NCI-H2171 treated with DMSO at 0.1 percent for 48 hours (cell line): ENCODE data around the gene RNF39.
"Not testable (repeated sequence)": the region's sequence is repeated elsewhere in the genome, so short reads cannot be mapped to it uniquely, and the experiment has no call there.

Experiments used
- DNase-seq: peaks from one replicate; lab custom pipeline; 2025; lab: John Stamatoyannopoulos, UW

Gene RNF39

DNA sequence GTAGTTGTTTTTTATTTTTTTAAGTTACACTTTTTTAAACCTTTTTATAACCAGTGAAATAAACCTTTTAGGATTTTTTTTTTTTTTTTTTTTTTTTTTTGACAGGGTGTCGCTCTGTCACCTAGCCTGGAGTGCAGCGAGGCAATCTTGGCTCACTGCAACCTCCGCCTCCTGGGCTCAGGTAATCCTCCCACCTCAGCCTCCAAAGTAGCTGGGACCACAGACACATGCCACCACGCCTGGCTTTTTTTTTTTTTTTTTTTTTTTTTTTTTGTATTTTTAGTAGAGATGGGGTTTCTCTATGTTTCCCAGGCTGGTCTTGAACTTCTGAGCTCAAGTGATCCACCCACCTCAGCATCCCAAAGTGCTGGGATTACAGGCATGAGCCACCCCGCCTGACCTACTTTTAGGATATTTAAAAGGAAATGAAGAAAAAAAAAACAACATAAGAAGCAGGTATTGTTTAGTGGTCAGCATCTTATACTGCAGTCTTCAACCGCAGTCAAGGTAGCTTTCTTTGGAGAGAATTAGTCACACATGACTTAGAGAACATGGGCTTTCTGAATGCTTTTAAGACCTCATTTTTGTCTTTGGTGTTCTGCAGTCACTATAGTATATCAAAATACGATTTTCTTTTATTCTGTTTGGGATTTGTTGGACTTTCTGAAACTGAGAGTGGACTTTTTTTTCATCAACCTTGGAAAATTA, 12.9 kb downstream of the RNF39 start:
- DNase-seq, result no peak

DNA sequence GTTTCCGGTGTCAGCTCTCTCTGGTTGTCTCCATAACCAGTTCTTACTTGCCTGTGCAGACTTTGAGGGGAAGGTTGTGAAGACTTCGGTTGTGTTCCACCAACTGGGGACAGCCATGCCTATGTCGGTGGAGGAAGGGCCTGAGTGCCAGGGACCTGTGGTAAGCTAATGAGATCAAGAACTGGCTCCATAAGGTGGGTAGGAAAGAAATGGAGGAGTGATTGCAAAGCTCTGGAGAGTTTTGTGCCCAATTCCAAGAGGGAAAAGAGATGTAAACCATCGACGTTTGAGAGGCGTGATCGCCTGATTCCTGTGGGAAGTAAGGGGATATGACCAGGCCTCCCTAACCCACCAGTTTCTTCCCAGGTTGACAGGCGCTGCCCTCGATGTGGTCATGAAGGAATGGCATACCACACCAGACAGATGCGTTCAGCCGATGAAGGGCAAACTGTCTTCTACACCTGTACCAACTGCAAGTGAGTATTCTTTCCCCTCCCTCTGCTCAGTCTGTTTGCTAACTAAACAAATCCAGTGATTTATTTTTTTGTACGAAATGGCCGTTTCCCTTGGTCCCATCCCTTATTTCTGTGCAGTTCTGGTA, 13.6 kb downstream of the RNF39 start:
- DNase-seq, result peak; percentile 32

DNA sequence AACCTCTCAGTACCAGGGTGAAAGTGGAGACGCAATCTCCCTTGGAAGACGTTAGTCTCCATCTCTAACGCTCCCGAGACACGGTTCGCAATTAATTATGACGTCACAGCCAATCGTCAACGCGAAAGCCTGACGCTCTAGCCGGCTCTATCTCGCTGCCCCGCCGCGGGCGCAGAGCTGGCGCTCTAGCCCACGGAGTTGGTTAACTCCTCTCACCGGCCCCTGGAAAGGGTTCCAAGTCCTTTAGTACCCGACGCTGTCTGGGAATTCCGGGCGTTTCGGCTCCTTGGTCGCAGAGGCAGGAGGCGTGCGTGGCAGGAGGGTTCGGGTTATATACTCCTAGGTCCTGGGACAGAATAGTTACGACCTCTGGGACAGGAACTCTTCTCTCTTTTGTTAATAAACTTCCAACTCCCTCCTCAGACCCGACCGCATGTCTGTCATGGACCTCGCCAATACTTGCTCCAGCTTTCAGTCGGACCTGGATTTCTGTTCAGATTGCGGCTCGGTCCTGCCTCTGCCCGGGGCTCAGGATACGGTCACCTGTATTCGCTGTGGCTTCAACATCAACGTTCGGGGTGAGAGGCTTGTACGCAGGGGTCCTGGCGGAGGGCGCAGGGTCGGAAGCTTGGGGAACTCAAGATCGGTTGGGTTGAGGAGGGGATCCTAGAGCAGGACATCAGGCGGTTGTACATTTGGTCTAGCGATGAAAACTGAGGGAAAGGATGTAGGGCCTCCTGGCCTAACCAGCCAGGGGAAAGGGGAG, 14.3 kb downstream of the RNF39 start, which contains the start of gene POLR1H:
POLR1H (plus strand) TSS at position 174 of the 766 bp plus-strand sequence; CDS start at position 434, 260 bp downstream.
- peak; percentile 95 for DNase-seq

DNA sequence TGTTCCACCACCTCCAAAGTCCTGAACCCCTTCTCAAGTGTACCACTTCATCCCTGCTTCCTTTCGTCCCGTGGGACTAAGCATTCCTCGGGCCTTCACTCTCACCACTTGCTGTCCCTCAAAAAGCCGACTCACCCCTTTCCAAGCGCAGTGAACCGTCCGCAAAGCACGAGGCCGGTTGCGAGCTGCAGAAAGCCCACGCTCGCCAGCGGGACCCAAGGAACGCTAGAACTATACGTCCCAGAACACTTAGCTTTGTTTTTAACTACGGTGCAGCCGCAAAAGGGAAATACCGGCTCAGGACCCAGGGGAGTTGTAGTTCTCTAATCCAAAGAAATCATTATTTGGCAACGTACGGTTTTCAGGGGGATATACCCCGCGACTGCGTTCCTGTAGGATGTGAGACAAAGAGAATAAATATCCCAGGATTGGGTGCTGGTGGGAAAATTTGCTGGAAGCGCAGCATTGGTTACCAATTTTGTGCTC, 14.9 kb downstream of the RNF39 start:
- DNase-seq, result no peak

DNA sequence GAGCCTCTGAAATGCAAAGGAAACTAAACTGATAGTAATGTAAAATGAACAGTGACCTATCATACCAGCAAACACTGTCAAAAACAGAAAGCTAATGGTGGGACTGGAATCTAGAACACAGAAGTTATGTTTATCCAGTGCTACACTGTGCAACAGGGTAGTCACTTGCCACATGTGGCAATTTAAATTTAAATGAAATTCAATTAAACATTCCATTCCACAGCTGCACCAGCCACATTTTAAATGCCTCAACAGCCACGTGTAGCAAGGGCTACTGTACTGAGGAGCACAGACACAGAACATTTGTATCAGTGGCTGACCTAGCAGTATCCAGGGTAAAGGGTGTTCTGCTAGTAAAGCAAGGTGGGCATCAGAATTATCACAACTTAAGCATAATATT, 20.1 kb downstream of the RNF39 start:
- no peak for DNase-seq

DNA sequence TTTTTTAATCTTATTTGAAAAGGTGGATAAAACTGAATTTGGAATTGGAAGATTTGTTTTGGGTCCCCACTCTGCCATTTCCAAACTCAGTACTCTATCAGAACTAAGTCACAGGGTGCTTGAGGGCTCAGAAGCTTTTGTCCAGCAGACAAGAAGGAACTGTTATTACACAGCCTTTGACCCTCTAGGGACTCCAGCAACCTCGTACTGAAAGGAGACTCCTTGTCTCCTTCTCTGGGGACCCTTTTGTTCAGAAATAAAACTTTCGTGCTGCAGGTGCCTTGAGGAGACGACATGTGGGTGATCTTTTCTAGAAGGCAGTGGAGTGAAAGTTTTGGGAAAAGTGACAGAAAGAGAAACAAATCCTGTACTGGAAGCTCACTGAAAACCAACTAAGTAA, 21.9 kb downstream of the RNF39 start:
- DNase-seq, result no peak

DNA sequence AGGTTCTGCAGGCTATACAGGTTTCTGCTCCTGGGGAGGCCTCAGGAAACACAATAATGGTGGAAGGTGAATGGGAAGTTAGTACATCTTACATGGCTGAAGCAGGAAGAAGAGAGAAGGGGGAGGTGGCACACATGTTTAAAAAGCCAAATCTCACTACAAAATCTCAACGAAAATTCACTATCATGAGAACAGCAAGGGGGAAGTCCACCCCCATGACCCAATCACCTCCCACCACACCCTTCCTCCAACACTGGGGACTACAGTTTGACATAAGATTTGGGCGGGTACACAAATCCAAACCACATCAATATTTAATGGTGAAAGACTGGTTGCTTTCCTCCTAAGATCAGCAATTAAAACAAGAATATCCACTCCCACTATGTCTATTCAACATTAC, 28.3 kb downstream of the RNF39 start:
- DNase-seq, result no peak

DNA sequence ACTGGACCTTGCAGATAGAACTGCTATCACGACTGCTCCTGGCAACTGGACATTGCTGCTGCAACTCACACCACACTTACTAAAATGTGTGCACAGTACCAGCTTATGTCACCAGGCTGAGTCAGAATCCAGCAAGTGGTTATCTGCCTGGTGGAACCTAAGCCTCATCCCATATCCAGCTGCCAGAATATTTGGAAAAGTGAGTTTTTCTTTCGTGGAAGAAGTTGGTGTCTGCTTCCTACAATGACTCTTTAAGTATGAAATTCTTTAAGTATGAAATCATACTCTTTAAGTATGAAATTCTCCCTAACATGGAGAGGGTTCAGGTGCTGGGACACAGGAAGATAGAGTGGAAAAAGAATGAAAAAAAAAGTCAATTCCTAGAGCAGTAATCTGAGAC, 30.9 kb downstream of the RNF39 start:
- no peak for DNase-seq

DNA sequence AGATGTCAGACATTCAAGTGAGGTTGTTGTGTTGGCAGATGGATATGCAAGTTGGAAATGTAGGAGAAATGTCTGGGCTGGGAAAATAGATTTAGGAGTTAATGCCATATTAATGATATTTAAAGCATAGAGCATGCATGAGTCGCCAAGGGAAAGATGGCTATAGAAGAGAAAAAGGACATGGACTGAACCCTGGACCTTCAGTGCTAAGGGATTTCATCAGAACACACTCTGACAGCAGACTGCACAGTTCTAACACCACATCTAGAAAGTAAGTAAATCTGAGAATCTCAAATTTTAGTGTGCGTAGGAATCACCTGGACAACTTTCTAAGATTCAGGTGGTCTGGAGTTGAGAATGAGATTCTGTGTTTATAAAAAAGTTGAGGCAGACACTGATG, 31.8 kb downstream of the RNF39 start:
- no peak for DNase-seq

DNA sequence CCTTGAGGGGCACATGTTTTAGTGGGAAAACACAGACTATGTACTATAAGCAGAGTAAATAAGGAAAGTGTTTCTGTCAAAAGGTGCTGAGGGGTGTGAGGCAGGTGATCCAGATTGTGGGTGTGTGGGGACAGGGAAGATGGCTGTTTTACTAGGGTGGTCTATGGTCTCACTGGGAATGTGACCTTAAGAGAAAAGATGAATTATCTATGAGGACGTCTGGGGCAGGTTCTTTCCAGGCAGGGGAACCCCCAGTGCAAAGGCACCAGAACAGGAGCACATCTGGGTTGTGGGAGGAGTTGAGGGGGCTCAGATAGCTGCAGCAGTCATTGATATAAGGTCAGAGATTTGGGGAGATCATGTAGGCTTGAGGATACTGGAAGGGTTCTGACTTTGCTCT, 32.7 kb downstream of the RNF39 start:
- no peak for DNase-seq

DNA sequence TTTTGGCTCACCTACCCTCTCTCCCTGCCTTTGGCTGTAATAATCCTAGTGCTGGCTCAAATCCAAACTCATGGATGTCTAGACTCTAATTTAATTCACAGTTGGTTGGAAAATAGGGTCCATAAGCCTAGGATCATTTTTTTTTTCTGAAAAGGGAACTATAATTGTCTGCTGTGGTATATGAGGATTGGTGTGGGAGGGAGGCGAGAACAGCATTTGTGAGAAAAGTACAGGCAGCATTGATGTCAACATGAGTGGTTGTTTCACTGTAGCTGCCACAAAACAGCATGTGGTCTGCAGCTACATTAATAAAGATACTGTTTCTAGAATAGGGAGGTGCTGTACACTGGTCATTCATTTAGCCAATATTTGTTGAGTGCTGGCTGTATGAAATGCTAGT, 33.1 kb downstream of the RNF39 start:
- no peak for DNase-seq

DNA sequence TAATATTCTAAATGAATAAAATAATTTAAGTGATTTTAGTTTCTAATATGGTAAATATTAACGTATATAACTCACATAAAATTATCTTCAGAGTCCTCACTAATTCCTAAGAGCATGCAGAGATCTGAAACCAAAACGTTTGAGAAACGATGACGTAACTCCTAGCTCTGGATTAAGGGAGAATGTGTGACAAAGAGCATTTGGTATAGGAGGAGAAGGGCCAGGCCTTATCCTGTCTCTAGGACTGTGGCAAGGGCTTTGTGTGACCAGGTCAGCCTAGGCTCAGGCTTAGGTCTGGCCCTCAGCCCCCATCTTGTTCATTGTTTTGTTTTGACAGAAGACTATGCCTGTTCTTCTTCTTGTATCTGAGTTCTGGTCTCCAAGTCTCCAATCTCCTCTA, 33.7 kb downstream of the RNF39 start:
- DNase-seq, result no peak

DNA sequence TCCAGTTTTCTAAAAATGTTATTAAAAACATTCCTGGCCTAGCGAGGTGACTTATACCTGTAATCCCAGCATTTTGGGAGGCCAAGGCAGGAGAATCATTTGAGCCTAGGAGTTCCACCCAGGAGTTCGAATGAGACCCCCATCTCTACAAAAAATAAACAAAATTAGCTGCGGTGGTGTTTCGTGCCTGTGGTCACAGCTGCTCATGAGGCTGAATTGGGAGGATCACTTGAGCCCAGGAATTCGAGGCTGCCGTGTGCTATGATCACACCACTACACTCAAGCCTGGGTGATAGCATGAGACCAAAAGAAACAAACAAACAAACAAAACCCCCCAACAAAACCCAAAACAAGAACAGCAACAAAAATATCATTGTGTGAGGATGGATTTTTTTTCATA, 34.3 kb downstream of the RNF39 start:
- no peak for DNase-seq

DNA sequence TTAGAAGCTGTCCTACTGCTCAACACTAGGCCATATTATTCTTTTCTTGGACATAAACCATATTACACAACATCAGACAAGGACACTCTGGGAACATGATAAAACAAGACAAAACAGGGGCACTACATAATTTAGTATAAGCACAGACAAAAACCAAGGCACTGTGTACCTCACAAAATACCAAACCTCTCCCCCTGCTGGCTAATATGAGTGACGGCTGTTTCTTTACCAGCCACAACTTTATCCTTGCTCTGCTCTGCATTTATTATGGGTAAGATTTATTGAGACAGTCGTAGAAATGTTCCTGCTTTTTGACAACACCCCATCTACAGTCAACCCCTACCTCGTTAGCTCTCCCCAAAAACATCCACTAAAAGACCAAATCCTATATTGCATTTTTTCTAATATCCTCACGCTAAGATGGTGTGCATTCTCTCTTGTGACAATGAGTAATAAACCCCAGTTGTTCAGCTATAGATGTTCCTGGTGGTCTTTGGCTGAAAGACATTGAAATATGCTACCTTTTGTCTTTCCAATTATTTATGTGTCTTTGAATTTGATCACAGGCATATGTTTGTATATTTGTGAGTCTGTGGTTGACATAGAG, 38.3 kb downstream of the RNF39 start:
- peak; percentile 11 for DNase-seq

DNA sequence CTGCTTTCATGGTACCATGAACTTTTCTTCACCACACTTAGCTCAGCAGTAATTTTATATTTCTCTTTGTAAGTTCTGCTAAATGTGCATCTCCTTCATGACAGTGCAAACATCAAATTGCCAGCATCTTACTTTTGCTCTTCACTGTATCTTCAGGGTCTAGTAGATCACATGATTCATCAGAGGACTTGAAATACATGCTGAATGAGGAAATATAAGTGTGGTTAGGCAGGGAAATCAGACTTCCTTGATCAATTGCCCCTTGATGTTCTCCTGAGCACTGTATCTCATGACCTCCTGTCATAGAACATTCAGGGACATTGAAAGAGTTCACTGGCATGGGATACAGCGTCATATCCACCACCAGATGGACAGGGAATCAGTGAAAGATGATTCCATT, 39.8 kb downstream of the RNF39 start:
- no peak for DNase-seq

DNA sequence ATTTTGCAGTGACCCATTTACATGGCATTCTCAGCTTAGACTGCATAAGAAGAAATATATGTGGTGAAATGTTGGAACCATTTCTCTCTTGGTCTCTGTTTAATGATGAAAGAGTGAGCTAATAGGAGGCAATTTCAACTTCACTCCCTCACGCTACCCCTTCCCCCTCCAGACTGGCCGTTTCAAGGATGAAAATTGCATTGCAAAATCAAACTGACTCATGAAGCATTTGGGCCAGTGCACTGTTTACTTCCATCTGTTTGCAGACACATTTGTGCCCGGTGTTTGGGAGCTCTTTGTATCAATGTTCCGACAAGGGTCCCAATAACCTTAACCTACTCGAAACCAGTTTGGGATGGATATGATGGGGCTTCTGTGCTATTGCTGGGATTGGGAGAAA, 42.1 kb downstream of the RNF39 start:
- DNase-seq, result not testable (repeated sequence)

DNA sequence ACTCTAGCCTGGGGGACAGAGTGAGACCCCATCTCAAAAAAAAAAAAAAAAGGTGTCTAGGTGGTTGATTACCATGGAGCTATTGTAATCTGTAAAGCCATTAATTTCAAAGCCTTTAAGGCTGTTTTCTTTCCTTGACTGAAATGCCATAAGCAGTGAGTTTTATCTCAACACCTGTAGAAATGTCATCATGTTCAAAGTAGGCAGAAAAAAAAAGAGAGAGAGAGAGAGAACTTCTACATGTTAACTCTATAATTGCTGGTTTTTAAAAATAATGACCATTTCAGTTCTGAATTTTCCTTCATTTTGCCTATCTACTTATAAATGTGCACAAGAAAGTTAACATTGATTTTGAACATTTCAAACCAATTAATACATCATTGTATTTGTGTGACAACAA, 44.2 kb downstream of the RNF39 start:
- no peak for DNase-seq

DNA sequence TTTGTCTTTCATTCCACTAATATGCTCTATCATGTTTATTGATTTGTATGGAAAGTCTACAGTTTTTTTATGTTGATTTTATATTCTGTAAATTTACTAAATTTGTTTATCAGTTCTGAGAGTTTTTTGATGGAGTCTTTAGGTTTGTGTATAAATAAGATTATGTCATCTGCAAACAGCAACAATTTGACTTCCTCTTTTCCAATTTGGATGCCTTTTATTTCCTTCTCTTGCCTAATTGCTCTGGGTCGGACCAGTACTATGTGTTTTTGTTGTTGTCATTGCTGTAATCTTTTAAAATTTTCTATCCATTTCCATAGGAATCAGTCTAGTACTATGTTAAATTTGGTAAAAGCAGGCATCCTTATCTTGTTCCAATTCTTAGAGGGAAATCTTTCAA, 46.0 kb downstream of the RNF39 start:
- DNase-seq, result no peak

DNA sequence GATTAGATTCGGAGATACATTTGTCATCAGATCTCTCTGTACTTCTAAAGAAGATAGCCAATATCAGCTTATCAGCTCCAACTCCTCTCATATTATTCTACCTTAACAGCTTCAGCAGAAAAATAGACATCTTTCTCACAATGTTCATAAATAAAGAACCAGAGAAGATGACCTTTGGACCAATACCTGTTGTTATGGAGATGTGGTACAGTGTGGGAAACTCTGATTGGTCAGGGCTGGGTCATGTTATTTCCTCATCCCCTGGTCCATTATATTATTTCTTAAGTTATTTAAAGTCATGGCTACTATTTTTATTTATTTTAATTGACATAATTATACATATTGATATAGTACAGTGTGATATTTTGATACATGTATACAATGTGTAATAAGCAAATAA, 50.4 kb downstream of the RNF39 start:
- DNase-seq, result no peak

DNA sequence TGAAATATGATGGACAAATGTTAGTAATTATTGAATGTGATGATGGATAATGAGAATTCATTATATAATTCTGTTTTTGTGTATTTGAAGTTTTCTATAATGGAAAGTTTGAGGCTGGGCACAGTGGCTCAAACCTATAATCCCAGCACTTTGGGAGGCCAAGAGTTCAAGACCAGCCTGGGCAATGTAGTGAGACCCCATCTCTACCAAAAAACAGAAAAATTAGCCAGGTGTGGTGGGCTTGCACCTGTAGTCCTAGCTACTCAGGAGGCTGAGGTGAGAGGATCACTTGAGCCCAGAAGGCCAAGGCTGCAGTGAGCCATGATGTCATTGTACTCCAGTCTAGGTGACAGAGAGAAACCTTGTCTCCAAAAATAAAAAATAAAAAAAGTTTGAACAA, 52.9 kb downstream of the RNF39 start:
- not testable (repeated sequence) for DNase-seq

DNA sequence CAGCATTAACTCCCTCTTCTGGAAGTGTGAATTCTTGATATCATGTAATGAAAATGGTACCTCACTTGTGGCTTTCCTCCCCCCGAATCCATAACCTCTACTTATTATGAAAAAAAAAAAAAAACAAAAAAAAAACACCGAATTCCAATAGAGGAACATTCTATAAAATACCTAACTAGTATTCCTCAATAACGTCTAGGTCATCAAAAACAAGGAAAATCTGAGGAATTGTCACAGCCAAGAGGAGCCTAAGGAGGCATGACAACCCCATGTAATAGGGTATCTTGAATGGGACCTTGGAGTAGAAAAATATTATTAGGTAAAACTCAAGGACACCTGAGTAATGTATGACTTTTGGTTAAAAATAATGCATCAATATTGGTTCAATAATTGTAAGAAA, 53.4 kb downstream of the RNF39 start:
- DNase-seq, result no peak

DNA sequence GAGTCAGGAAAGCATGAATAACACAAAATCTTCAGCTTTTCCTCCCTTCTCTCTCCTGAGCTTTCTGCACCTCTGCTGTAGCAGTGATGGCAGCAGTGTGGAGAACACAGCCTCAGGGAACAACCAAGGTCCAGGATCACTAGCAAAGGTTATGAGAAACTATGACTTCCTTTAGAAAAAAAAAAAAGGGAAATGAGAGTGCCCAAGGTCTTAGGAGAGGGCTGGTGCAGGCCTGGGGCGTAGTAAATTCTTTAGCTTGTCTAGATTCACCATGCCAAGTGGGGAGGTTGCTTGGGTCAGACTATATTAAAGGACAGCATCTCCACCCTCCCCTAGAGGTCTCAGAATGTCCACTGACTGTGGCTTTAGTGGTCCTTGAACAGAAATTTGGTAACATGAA, 54.9 kb downstream of the RNF39 start:
- no peak for DNase-seq
